ENCODE results near the gene PSMA4. TPM values are rescaled to one million over a fixed set of nuclear protein-coding genes. Genes with fewer than 3 reads are reported as not detected.
A peak's percentile ranks its signal among the peaks of the same experiment; 100 is the strongest.
"Not testable (repeated sequence)": the region's sequence is repeated elsewhere in the genome, so short reads cannot be mapped to it uniquely, and the experiment has no call there.

PSMA4 gene
- 100 to 1,000 TPM in 2 of 3 donors, 10 to 100 TPM in 1; 60.9 to 243 (median 159) TPM for polyA plus RNA-seq

DNA sequence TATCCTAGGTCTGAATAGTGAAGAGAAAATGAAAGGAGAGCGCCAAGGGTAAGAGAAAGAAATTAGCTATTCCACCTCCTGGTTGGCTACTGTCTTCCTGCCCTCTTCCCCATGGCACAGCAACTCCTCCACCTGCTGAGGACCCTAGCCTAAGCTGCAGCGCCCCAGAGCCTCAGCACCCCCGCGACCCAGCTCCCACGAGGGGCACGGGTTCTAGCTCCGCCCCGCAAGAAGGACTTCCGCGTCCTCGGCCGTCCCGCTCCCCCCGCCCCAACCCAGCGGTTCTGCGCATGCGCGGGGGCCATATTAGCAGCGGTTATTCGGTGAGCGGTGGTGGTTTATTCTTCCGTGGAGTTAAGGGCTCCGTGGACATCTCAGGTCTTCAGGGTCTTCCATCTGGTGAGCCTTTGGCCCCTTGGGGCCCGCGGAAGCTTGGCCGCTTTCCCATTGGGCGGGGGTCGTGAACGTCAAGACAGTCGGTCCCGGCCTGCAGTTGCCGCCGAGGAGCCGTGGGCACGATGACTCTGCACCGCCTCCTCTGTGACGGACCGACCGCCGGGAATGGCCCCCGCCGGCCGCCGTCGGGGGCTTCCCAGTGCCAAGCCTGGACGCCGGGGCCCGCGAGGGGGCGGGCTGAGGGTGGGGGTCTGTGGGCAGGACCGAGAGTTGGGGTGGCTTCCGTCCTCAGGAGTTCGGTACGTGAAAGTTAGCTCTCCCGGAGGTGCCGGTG lies at the start of gene PSMA4:
Gene PSMA4, plus strand, starts transcription at position 304 of the 730 bp plus-strand sequence. CDS start 1,484 bp downstream, outside the sequence.
- H3K27ac ChIP-seq (ENCODE audit: low read depth, low read length): peak within 1 kb of the TSS; percentile 51
- 0 to 1% (median 0%) methylated on average over 48 to 56 of the region's 56 CpGs for WGBS, 3 donors

DNA sequence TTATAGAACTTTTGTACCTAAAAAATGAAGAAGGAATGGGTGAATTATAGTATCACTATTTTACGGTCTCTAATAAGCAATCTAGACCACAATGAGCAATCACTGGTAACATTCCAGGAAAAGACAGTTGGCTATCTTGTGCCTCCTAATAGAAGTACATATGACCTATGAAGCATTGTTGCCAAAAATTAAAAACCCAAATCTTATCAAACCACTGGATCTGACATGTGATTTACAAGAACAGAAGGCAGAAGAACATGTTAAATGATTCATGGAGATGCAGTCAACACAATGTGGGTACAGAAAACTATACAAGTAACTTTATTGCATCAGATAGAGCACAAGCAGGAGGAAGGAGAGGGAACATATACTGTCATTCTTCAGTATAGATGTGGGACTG lies 47.4 kb upstream of the PSMA4 start:
- 70 to 89% (median 80%) methylated on average over 1 of the region's 1 CpG for WGBS, 3 donors

DNA sequence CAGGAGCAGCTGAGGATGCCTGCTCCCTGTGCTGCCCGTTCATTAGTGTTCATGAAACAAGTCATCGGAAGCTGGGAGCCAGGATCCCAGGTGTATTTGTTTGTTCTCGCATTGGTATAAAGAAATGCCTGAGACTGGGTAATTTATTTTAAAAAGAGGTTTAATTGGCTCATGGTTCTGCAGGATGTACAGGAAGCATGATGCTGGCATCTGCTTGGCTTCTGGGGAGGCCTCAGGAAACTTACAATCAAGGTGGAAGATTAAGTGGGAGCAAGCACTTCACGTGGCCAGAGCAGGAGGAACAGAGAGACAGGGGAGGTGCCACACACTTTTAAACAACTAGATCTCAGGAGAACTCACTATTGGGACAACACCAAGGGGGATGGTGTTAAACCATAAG lies 38.4 kb upstream of the PSMA4 start:
- H3K27ac ChIP-seq (ENCODE audit: low read depth, low read length): no peak overlapping the region
- 85 to 99% (median 95%) methylated on average over 4 of the region's 4 CpGs for WGBS, 3 donors

More for the DNA sequence above, 47.4 kb upstream of the PSMA4 start:
- H3K27ac ChIP-seq (ENCODE audit: low read depth, low read length): no peak overlapping the region

DNA sequence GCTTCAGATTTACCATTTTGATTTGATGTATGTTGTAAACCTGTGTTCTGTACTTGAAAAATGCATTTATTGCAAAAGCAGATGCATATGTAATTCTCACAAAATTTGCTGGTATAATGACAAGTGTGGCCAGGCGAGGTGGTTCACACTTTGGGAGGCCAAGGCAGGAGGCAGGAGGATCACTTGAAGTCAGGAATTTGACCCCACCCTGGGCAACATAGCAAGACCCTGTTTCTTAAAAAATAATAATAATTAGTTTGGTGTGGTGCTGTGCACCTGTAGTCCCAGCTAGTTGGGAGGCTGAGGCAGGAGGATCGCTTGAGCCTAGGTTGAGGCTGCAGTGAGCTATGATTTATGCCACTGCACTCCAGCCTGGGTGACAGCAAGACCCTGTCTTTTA lies 37.6 kb upstream of the PSMA4 start:
- H3K27ac ChIP-seq (ENCODE audit: low read depth, low read length): no peak overlapping the region
- WGBS, 3 donors: 90 to 97% (median 97%) methylated on average over 2 of the region's 2 CpGs

DNA sequence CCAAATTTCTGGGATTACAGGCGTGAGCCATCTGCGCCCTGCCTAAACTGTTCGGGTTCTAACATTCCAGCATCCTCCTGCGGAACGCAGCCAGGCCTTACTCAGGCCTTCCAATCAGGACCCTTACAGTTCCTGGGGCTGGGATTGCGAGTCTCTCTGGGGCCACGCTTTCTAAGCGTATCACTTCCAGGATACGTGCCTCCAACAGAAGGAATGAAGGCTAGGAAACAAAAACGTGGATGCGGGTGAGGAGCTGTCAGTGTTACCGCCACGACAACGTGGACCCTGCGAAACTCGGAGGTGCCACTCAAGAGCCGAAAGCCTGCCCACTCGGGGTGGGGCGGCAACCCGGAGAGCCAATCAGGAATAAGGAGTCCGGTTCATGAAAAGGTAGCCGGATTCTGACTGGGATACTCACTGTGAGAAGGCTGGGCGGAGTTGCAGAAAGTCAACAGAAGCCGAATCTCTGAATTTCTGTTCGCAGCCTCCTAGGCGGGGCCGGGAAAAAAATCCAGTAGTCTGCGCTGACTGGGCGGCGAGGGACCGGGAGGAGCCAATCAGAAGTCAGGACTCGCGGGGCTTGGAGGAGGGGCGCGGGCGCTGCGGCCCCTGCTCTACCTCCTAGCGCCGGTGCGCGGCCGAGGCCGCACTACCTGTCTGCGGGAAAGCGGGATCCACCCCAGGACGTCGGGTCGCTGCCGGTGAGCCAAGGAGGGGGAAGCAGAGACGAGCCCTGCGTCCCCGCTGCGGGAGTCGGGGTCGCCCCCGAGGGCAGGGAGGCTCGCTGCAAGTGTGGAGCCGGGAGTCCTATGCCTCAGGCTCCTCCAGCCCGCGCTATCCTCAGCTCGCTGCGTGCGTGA lies 33.0 kb upstream of the PSMA4 start, which contains the start of gene HYKK:
Gene HYKK, plus strand, starts transcription at position 607 of the 860 bp plus-strand sequence. CDS start 5,512 bp downstream, outside the sequence.
- 1% methylated on average over 57 to 63 of the region's 63 CpGs for WGBS, 3 donors
- no peak within 1 kb of the TSS for H3K27ac ChIP-seq (ENCODE audit: low read depth, low read length)

DNA sequence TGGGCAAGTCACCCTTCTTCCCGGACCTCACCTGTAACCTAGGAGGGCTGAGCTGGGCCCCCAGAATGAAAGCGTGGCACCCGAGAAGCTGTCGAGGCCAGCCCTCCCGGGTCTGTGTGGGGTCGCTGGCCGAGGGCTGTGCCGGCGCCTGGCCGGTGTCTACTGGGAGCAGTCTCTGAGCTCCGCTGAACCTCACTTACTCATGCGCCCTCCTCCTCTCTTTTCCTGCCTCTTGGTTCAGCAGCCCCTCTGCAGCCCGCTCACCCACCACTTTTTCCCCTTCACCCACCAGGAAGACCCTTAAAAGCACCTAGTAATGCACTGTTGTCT lies 32.4 kb upstream of the PSMA4 start:
- 2% methylated on average over 13 of the region's 13 CpGs for WGBS, 3 donors

DNA sequence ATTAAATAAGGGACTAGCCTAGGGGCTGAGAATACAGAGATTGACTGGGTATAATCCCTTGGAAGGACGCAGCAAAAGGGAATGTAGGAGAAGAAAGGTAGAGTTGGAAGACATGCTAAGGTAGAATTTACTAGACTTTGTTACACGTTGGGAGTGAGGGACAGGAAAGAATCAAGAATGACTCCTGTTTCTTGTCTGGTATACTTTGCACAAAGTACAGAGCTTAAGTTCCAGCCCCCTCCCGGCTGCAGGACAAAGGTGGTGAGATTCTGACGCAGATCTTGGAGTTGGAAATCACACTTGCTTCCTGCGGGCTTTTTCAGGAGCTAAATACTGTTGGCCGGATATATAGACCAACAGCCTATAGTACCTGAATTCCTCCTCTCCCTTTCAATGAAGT lies 32.0 kb upstream of the PSMA4 start:
- H3K27ac ChIP-seq (ENCODE audit: low read depth, low read length): no peak overlapping the region
- 28 to 49% (median 47%) methylated on average over 6 of the region's 6 CpGs for WGBS, 3 donors

More for the DNA sequence above, 32.4 kb upstream of the PSMA4 start:
- H3K27ac ChIP-seq (ENCODE audit: low read depth, low read length): no peak overlapping the region

DNA sequence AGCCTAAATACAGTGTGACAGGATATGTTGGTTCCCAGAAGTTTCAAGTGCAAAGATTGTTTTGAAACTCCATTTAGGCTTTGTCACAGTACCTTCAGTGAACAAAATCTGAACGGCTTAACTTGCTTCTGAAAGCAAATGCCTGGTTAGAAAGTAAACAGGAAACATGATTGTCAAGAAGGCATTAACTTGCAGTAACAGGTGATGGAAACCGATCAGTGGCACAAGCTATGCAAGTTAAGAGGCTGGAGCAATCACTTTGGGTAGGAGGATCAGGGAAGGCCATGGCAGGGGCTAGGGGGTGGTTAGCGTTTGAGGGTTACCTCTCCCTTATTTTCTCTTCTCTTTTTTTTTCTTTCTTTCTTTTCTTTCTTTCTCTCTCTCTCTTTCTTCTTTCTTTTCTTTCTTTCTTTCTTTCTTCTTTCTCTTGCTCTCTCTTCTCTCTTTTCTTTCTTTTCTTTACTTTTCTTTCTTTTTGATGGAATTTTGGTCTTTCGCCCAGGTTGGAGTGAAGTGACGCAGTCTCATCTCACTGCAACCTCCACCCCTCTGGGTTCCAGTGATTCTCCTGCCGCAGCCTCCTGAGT lies 30.4 kb upstream of the PSMA4 start:
- WGBS, 3 donors: 59 to 83% (median 75%) methylated on average over 6 of the region's 6 CpGs

DNA sequence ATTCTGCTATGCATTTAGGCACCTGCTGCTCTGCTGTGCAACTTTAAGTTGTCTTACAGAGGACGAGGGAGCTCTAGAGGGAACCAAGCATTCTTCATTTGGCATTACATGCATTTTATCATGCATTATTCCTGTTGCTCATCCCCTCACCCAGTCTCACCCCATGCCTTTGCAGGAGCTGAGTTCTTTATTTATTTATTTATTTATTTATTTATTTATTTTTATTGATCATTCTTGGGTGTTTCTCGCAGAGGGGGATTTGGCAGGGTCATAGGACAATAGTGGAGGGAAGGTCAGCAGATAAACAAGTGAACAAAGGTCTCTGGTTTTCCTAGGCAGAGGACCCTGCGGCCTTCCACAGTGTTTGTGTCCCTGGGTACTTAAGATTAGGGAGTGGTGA lies 20.2 kb upstream of the PSMA4 start:
- WGBS, 3 donors: 95 to 98% (median 98%) methylated on average over 2 of the region's 3 CpGs
- H3K27ac ChIP-seq (ENCODE audit: low read depth, low read length): not testable (repeated sequence)

More for the DNA sequence above, 30.4 kb upstream of the PSMA4 start:
- no peak overlapping the region for H3K27ac ChIP-seq (ENCODE audit: low read depth, low read length)

DNA sequence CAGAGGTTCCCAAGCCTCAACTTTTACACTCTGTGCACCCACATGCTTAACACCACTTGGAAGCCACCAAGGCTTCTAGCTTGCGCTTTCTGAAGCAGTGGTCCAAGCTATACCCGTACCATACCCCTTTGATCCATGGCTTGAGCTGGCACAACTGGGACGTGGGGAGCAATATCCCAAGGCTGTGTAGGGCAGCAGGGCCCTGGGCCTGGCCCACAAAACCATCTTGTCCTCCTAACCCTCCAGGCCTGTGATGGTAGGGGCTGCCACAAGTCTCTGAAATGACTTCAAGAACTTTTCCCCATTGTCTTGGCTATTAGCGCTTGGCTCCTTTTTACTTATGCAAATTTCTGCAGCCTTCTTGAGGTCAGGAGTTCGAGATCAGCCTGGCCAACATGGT lies 16.0 kb upstream of the PSMA4 start:
- WGBS, 3 donors: 91 to 95% (median 93%) methylated on average over 5 of the region's 5 CpGs
- H3K27ac ChIP-seq (ENCODE audit: low read depth, low read length): no peak overlapping the region

DNA sequence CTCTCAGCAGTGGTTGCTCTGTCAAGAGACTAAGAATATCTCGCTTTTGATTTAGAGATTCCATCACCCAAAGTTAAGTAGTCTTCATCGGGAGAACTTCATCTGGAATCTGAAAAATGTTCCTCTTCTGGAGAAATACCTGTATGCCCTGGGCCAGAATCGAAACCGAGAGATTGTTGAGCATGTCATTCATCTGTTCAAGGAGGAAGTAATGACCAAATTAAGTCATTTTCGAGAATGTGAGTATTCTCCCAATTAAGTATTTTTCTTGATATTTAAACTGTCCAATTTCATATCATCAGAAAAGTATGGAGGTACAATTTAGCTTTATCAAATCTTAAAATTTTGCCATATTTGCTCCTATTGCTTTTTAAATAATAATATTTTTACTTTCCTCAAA lies 12.9 kb upstream of the PSMA4 start:
- WGBS, 3 donors: 86 to 92% (median 88%) methylated on average over 5 of the region's 5 CpGs
- H3K27ac ChIP-seq (ENCODE audit: low read depth, low read length): no peak overlapping the region

DNA sequence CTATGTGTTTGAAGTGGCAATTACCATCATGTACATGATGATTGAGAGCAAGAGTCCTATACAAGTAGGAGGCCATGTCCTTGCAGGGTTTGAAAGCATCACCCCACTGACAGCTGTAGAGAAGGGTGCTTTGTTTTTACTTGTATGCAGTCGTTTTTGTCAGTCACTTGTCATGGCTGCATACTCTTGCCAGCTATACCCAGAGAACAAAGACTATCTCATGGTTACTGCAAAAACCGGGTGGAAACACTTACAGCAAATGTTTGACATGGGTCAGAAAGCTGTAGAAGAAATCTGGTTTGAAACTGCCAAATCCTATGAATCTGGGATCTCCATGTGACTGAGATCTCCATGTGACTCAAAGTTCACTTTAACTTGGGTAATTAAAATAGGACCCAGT lies 6.9 kb upstream of the PSMA4 start:
- 59 to 75% (median 70%) methylated on average over 2 of the region's 2 CpGs for WGBS, 3 donors
- H3K27ac ChIP-seq (ENCODE audit: low read depth, low read length): no peak overlapping the region

DNA sequence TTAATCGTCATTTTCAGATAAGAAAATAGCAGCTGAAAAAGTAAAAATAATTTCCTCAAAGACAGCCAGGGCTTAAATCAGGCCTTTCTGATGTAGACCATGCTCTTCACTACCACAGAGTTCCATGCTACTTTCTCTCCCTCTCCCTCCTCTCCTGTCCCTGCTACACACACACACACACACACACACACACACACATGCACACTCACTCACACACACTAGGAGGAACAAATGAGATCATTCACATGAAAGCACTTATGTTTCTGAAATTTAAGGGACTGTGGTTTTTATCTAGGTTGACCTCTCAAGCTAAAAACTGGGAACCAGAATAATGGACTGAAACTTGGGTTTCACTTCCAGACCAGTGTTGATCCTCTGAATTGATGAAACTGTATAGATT lies 4.1 kb upstream of the PSMA4 start:
- 74 to 88% (median 85%) methylated on average over 1 of the region's 1 CpG for WGBS, 3 donors
- no peak overlapping the region for H3K27ac ChIP-seq (ENCODE audit: low read depth, low read length)

DNA sequence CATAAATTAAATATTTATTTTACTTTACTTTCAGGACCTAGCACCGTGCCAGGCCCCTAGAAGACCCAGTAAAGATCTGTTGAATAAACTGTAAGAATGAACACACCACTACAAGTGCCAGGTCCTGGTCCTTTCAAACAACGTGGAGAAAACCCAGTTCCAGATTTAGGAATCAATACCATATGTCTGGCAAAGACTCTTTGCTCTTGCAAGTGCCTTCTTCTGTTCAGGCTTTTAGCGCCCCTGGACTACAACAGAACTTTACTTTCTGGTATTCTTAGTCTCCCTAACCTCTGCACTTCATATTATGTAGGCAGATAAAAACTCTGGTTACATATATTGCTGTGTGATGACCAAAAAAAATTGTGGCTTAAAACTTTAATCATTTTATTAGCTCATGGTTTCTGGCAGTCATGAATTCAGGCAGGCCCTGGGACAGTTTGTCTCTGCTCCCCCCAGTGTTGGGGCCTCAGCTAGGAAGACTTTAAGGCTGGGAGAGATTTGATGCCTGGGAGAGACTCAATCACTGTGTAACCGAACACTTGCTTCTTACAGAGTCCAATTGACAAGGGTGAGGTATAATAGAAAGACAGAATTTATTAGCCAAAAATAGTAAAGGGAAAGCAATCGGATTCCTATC lies 2.9 kb upstream of the PSMA4 start:
- no peak overlapping the region for H3K27ac ChIP-seq (ENCODE audit: low read depth, low read length)
- 78 to 81% (median 79%) methylated on average over 5 of the region's 5 CpGs for WGBS, 3 donors

DNA sequence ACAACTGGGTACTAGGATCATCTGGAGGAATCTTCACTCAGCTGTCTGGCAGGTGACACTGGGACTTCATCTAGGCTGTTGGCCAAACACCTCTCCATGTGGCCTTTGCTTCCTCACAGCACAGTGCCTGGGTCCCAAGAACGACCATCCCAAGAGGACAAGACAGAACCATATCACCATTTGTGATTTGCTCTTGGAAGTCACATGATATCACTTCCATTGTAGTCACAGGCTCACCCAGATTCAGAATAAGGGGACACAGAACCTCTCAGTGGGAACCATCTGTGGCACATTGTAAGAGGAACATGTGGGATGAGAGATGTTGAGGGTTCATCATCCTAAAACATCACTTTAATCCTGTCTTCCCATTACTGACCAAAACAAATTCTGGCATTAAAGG lies 1.9 kb upstream of the PSMA4 start:
- H3K27ac ChIP-seq (ENCODE audit: low read depth, low read length): no peak overlapping the region
- 69 to 80% (median 79%) methylated on average over 1 of the region's 1 CpG for WGBS, 3 donors

DNA sequence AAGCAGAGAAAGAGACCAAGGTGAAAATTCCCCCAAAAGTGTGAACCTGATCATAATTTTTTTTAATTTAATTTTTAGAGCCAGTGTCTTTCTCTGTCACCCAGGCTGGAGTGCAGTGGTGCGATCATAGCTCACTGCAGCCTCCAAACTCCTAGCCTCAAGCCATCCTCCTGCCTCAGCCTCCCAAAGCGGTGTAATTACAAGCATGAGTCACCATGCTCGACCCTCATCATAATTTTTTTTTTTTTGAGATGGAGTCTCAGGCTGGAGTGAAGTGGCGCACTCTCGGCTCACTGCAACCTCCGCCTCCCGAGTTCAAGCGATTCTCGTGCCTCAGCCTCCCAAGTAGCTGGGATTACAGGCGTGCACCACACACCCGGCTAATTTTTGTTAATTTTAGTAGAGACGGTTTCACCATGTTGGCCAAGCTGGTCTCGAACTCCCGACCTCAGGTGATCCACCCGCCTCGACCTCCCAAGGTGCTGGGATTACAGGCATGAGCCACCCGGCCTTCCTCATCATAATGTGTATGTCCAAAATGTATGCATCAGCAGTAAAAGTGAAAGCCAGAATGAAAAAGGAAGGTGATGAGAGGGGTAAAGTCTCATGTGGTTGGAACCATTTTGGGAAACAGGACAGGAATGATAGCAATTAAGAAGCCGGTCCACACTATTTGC lies 642 bp upstream of the PSMA4 start:
- 73 to 78% (median 73%) methylated on average over 18 of the region's 18 CpGs for WGBS, 3 donors
- H3K27ac ChIP-seq (ENCODE audit: low read depth, low read length): peak overlapping the region; percentile 51

DNA sequence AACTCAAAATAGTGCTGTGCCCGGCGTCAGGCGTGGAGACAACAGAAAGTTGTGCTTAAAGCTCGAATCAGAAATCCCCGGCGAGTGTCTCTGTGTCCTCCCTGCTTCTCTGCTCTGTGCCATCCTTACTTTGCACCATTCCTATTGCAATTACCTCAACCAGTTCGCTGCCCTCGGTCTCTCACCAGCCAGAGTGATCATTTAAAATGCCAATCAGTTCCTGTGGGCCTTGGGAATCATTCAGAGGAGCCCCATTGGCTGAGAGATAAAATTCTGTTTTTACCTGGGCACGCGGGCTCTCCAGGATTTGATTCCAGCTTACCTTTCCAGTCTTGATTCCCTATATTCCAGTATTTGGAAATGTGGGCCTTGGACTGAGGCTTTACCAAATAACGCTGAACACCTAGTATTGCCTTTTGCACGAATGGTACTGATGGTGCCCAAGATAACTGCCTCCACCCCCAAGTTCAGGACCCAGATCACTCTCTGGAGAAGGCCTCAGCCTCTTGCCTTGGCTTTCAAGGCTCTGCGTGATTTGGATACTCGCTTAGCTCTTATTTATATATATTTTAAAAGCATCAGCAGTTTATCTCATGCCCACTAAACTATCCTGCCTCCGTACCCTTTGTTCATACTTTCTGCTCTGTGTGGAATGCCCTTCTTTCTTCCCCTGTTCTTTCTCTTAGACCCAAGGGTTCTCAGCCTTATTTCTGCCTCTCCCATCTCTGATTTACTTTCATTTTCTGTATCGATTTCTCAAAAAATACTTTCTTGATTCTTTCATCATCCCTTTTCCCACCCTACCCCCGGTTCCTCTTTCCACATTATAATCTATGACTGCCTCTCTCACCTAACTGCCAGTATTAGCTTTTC lies 863 bp downstream of the PSMA4 start:
- 3% methylated on average over 17 of the region's 17 CpGs for WGBS, 3 donors
- H3K27ac ChIP-seq (ENCODE audit: low read depth, low read length): no peak overlapping the region

DNA sequence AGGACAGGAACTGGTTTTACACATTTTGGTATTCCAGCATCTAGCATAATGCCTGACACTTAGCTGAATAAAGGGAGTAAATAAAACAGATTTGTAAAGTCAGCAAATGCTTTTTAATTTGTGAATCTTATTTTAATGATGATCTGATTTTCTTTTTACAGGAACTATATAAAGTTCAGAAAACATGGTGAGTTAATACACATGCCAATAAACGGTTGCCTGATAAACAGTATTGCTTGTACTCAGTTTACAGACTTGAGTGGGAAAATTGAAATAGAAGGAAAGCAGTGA lies 1.4 kb downstream of the PSMA4 start:
- H3K27ac ChIP-seq (ENCODE audit: low read depth, low read length): no peak overlapping the region
- WGBS, 3 donors: 33 to 44% (median 36%) methylated on average over 1 of the region's 1 CpG
